NCI-H526 treated with DMSO at 0.1 percent for 48 hours (cell line): Measurements from ENCODE around the gene CEP85L.

Source experiments
- DNase-seq: peaks from one replicate; lab custom pipeline; 2025; lab: John Stamatoyannopoulos, UW

The CEP85L gene

DNA sequence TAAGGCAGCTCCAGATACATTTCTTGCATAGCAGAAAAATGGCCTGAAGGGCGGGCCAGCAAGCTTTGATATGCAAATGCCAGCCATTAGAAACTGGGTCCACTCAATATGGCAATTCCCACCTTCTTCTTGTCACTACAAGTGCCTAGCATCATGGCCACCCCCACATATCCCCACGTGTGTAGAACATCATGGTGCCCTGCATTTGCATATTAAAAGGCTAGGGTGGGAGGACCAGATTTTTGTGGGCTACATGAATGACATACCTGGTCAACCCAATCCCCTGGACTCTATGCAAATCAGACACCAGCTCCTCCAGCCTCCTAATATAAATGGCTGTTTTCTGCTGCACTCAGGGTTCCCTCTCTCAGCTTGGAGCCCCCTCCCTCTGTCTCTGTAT is 71.6 kb downstream of the CEP85L start:
- DNase-seq: no peak

GRCh38 chr6:118578617-118579016 is 72.8 kb downstream of the CEP85L start:
- DNase-seq: no peak

GRCh38 chr6:118577972-118578371 is 73.4 kb downstream of the CEP85L start:
- DNase-seq: no peak

GRCh38 chr6:118574051-118574865 is 77.1 kb downstream of the CEP85L start:
- DNase-seq: no peak

DNA sequence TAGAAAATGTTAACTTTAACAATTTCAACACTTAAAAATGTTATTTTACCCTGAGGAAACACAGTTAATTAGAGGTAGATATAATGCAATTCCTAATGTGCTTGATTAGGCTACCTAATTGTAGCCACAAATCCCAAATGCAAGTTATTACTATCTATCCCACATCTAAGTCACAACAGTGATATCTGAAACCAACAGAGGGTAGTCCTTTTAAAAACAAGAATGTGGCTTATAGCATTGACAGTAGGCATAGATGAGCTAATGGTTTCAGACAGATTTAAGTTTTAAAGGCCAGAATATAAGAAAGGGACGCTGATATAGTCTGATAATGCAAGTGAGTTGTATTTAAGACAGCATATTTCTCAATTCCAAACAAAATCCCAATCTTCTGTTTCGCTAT is 80.3 kb downstream of the CEP85L start:
- DNase-seq: no peak

DNA sequence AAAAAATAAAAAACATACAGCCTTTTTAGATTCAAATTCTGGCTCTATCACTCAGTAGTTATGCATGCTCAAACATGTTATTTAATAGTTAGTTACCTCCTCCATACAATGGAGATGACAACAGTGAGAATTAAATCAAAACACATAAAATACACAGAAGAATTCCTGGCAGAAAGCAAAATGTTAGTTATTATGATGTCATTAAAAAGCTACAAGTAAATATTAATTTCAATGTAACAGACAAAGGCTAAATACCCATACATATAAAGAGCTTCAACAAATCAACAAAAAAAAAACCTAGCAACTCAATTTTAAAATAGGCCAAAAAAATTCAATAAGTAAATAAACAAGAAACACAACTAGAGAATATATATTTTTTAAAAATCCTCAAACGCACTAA is 81.9 kb downstream of the CEP85L start:
- no peak for DNase-seq

DNA sequence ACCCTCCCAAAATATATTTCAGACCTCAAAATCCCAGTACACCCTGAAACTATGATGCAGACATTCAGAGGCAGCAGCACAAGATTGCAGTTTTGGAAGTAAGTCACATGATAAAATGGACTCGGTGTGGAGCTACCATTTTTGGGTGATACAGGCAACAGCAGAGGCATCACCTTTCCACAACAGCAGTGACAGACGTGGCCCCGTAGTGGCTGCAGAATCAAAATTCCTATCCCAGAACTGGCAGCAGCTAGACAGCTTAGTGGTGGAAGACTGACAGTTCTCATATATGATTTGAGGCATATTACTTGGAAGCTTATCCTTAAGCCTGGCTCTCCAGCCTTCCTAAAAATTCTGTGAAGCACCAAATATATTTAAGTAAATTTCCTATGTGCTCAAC is 83.4 kb downstream of the CEP85L start:
- no peak for DNase-seq

DNA sequence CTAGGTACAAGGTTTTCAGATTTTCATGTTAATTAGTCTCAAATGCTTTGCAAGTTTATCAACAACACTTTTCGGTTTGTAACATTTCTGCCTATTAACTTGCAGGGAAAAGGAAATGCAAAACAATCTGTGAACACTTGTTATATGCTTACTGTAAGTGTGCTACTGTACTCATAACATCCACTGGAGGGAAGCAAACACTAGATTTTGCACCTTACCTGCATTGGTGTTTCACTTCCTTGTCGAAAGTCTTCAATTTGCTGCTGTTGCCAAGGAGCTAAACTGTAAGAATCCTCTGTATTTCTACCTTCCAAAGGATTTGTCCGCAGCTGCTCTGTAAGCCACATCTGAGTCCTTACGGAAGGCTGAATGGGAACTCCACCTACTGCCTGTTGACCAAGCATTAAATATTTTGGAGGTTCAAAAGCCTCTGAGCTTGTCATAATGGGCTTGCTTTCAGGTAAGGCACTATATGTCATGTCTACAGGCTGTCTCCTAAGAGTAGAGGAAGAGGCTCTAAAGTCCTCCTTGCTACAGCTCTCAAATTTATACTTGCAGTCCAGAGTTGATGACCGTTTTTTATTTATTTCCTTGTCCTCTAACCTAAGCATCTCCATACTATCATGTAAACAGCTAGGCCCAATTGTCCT is 86.0 kb downstream of the CEP85L start:
- peak; percentile 48 for DNase-seq

DNA sequence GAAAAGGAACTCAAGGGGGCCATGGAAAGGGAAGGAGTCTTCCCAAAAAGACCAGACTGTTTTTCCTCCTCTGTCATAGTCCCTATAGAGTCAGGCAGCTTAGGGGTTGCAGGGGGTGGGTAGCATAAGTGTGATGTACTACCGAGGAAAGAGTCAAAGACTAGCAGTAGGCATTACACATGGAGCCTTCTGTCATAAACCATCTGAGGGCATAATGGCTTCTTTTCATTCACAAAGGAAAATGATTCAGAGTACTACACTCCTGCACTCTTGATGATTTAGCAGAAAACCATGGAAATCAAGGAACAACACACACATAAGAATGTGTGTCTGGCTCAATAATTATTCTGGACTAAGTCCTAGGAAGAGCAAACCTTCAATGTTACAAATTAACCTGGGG is 88.4 kb downstream of the CEP85L start:
- DNase-seq: no peak

DNA sequence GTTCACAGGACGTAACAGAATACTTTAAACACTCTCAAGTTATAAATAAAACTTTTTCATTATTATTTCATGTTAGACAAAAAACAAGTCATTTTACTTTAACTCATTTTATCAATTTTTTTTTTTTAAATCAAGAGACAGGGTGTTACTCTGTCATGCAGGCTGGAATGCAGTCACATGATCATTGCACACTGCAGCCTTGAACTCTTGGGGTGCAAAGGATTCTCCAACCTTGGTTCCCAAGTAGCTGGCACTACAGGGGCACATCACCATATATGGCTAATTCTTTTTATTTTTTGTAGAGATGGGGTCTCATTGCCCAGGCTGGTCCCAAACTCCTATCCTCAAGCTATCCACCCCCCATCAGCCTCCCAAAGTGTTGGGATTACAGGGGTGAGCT is 89.1 kb downstream of the CEP85L start:
- no peak for DNase-seq

DNA sequence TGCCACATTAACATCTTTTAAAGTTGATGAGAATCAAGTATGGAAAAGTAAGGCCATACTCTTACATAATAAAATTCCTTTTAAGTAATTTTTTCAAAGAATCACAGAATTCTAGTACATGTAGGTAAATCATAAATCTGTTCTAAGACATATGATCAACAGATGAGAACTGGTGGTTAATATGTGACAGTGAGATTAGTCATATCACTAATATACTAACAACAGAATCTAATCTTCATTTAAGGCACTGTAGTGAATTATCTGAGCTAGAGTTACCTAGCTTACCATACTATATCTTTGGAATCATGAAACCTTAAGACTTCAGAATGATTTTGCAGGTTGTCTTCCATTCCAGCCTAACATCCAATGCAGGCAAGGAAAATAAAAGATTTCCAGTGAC is 91.7 kb downstream of the CEP85L start:
- no peak for DNase-seq

DNA sequence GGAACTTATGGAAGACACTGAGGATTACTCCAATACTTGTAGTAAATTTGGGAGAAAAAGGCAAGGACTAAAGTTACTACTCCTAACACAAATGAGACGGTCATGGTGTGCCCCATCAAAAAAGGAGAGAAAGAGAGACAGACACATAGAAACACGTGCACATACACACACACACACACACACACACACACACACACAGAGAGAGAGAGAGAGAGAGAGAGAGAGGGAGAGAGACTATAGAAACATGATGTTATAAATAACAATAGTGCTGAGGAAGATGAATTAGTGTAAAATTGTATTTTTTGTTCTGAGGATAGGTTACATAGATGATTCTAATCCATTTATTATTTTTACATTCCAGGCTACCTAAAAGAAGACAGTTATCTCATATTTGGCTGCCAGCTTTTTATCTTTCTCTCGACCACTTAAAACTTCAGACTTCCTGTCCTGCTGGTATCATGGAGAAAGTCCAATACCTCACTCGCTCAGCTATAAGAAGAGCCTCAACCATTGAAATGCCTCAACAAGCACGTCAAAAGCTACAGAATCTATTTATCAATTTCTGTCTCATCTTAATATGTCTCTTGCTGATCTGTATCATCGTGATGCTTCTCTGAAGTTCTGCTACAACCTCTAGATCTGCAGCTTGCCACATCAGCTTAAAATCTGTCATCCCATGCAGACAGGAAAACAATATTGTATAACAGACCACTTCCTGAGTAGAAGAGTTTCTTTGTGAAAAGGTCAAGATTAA is 92.8 kb downstream of the CEP85L start:
- no peak for DNase-seq

DNA sequence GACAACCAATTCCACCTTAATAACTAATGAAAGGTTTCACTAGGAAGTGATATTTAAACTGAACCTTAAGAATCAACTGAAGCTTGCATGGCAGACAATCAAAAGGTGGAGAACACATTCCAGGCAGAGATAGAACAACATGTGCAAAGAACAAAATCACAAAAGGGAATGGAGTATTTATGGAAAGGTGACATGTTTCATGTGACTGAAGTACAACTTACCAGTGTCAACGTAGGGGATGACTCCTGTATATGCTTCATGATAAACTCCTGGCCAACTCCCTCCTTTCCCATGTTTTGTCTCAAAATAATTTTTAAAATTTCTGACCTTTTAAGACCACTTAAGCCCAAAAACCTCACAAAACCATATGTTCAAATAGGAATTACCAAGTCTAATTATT is 96.7 kb downstream of the CEP85L start:
- DNase-seq: no peak

DNA sequence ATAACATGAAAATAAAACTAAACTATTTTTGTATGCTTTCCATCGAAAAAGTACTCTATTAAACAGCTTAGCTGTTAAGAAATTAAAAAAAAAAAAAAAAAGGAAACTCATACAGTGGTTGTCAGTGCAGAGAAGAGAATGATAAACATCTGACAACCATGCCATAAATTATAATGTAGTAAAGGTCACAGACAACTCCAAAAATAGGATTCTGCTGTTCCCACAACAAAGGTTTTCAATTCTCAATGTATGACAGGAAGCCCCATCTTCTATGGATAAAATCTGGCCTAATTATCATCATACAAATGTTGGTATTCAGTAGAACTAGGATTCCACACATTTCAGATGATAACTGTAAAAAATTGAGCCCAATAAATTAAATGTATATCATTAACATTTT is 98.3 kb downstream of the CEP85L start:
- no peak for DNase-seq

- DNase-seq: peak; percentile 50
These were observed 100.0 kb downstream of the CEP85L start for GRCh38 chr6:118551063-118552053.

GRCh38 chr6:118548613-118549012 is 102.8 kb downstream of the CEP85L start:
- peak; percentile 61 for DNase-seq

DNA sequence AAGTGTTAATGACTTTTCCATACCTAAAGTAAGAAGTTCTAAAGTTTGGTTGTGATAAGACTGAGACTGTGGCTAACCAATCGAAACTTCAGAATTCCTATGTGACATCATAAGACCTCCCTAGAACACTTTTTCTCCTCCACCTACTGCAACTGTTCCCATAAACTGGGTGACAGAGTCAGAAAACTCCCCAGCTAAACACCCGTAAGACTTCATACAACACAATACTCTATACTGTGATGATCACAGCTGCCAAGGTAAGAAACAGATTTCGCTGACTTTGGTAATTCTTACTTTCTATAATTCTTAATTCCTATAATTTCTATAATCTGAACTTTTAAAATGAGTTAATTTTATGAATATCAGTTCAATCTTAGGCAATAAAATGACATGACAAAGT is 103.3 kb downstream of the CEP85L start, which contains the start of gene PLN:
TSS of gene PLN (plus strand) at position 161 of the 400 bp plus-strand sequence. CDS start 10,626 bp downstream, outside the sequence.
- peak; percentile 21 for DNase-seq

- DNase-seq: no peak
These were observed 104.5 kb downstream of the CEP85L start for GRCh38 chr6:118546880-118547218.

DNA sequence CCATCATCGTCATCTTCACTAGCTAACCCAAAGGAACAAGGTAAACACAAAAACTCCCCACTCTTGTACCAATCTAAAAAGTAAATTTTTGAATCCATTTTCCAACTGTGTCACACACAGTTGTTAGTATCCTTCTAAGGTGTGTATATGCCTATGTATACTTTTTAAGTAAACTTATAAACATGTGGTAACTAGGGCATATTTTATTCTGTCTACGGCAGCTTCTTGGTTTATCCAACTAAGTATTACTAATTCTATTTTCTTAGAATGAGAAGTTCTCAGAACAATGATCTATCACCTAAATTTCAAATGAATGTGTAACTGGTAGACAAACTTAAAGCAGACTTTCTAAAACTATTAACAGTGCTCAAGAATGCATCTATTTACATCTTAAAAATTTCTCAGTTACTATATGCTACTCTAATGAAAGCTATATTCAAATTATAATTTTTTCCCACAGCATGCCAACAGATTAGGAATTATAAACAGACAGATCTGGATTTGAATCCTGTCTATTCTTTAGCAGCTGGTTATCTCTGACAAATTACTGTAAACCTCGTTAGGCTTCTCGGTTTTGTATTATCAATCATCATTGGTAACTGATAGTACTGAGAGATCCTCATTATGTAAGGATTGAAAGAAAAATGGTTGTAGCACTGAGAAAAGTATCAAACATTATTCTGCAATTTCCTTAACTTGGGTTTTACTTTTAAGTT is 105.1 kb downstream of the CEP85L start:
- no peak for DNase-seq

DNA sequence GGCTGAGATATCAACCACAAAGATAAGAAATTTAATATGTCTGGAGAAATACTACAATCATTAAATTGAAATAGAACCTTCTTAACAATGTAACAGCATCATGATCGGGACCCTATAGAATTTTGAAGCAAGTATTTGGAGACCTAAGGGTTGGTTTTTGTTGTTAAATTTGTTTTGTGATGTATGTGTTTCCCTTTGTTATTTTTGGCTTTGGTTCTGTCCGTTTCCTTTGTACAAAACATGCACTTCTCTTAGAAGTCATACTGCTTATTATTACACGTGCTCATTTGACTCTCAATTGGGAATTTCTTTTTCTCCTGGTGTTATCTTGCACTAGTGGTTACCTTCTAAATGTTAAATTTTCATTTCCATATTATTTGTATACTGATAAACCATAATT is 107.3 kb downstream of the CEP85L start:
- no peak for DNase-seq
